MM.1S (cell line): ENCODE data around the gene NOSIP.

ENCODE experiments used
- EZH2 ChIP-seq: fragments of 300-600 bp; sonication (generic); optimal IDR thresholded peaks from 2 replicates; pipeline ENCODE3; 2017; ENCODE audit warnings: low read depth, mild to moderate bottlenecking, antibody characterized with exemption, low read length, mixed read lengths
- TF ChIP-seq, protein P1 (sequence below): fragments of 300-600 bp; sonication (generic); IDR thresholded peaks from 2 replicates; pipeline ENCODE4 v1.5.1; 2016; ENCODE audit warnings: antibody characterized with exemption, low read length, mixed read lengths

- TF ChIP-seq, protein P1, sequence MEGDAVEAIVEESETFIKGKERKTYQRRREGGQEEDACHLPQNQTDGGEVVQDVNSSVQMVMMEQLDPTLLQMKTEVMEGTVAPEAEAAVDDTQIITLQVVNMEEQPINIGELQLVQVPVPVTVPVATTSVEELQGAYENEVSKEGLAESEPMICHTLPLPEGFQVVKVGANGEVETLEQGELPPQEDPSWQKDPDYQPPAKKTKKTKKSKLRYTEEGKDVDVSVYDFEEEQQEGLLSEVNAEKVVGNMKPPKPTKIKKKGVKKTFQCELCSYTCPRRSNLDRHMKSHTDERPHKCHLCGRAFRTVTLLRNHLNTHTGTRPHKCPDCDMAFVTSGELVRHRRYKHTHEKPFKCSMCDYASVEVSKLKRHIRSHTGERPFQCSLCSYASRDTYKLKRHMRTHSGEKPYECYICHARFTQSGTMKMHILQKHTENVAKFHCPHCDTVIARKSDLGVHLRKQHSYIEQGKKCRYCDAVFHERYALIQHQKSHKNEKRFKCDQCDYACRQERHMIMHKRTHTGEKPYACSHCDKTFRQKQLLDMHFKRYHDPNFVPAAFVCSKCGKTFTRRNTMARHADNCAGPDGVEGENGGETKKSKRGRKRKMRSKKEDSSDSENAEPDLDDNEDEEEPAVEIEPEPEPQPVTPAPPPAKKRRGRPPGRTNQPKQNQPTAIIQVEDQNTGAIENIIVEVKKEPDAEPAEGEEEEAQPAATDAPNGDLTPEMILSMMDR, result no peak
- no peak for TF ChIP-seq EZH2
These were observed 11.6 kb upstream of the NOSIP start for GRCh38 chr19:49591731-49592485.
